ENCODE measurements around the gene NIT2. TPM values are rescaled to one million over a fixed set of nuclear protein-coding genes. Genes with fewer than 3 reads are reported as not detected.

The NIT2 gene
- total and polyA plus RNA-seq, 10 of the 15 experiments (the other 5 are each of a cell fraction or from before 2014, with no cell fraction given): 49.3 to 215 (median 76.4) TPM

DNA sequence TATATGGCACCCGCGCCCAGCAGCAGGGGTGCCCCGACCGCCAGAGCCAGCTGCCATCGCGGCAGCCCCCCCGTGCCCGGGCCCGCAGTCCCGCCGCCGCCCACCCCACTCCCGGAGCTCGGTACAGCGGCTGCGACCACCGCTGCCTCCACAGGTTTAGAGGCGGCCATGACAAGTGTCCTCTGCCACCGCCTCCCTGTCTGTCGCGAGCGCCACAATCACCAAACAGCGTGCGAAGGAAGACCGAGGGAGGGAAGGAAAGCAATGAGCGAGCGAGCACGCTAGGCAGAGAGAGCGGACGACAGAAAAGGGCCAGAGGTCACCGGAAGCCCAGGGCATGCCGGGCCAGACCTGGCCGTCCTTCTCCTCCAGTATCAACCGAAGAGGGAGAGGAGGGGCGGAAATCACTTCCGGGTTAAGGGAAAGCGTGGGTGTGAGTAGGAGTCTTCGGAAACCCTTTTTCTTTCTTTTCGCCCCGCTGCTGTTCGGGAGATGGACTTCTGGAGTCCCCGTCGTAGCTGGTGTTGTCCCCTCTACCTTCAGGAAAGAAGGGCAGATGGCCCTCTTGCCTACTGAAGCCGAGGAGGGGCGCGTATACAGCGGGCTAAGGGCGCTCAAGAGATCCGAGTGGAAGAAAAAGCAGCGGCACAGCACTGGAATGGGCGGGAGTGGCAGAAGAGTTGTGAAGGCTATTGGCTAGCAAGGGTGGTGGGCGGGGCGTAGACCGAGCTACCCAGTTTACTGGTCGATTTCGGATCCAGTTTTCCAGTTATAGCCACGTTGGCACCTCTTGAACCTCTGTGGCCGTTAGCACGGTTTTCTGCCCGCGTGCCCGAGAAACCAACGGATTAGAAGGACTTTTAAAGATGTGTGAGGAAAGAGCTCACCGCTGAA lies 66.5 kb downstream of the NIT2 start, which contains the start of the genes LNP1 and TOMM70 (continued):
- TF ChIP-seq ATF3 (IDR thresholded peaks at IDR 0.05; ENCODE audit: borderline replicate concordance, extremely low read depth, low read depth, low read length) (no peak), LARP7 (IDR thresholded peaks at IDR 0.05) (no peak), HCFC1 (IDR thresholded peaks at IDR 0.05; ENCODE audit: low read length) (peak; percentile 72), E4F1 (IDR thresholded peaks at IDR 0.05; ENCODE audit: borderline replicate concordance, partially characterized antibody) (peak; percentile 52), POLR2AphosphoS2 (IDR thresholded peaks at IDR 0.05; ENCODE audit: low read depth, low read length) (peak; percentile 34; the same call in 1 of the 2 replicates), NR2C1 (IDR thresholded peaks at IDR 0.05) (peak; percentile 99), NFIC (IDR thresholded peaks at IDR 0.05; ENCODE audit: low read depth, low read length) (peak; percentile 69; the same call in 1 of the 2 replicates), HDGF (IDR thresholded peaks at IDR 0.05) (no peak)
